NCI-H1092 (cell line): ENCODE measurements around the gene L3MBTL4.
"Not testable (repeated sequence)": the region's sequence is repeated elsewhere in the genome, so short reads cannot be mapped to it uniquely, and the experiment has no call there.

ENCODE experiments used
- DNase-seq: peaks from one replicate; lab custom pipeline; 2025; lab: John Stamatoyannopoulos, UW

Gene L3MBTL4

DNA sequence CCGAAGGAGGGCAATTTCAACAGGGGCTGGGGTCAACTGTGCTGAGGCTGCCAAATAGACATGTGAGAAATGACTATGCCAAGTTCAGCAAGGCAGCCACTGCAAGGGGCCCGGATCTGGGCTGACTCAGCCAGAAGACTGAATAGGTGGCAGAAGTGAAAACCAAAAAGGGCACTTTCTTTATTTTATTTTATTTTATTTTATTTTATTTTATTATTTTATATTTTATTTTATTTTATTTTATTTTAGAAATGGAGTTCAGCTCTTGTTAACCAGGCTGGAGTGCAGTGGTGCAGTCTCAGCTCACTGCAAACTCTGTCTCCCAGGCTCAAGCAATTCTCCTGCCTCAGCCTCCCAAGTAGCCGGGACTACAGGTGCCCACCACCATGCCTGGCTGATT, 228.9 kb downstream of the L3MBTL4 start:
- DNase-seq, result not testable (repeated sequence)

DNA sequence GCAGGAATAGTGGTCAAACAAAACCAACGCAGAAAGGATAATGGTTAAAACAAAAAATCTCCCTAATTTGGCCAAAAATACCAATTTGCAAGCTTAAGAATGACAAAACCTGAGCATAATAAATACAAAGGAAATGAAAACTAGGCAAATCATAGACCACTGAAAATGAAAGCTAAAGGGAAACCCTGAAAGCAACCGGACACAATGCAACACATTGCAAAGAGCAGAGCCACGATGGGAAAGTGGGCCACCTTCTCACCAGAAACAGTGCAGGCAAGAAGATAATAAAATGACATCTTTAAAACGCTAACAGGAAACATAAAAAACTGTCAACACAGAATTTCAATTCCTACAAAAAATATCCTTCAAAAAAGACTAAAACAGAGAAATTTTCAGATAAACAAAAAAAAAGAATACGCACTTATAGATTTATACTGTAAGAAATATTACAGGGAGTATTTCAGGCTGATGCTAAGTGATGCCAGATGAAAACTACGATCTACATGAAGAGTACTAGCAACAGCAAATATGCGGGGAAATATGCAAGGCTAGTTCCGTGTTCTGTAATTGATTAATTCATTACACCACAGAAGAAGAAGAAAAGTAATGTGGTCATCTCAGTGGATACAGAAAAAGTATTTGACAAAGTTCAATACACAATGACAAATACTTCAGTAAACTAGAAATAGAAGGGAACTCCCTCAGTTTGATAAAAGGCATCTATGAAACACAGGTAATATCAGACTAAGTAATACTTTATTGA, 239.5 kb downstream of the L3MBTL4 start:
- DNase-seq, result no peak

DNA sequence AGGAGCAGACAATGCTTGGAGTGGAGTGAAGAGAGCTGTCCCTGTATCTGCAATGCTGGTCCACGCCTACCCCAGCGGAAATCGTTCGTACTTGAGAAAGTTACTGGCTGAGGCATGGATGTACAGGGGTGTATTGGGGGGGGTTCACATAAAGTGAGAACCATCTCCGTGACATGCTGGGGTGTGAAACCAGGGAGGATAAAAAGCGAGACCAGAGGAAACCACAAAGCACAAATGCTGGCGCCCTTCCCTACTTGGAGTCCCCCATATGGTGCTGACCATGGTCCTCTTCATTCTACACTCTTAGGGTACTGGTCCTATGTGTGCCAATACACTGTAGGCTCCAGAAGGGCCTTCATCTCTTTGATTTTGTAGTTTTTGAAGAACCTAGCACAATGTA, 244.1 kb downstream of the L3MBTL4 start:
- DNase-seq, result no peak

DNA sequence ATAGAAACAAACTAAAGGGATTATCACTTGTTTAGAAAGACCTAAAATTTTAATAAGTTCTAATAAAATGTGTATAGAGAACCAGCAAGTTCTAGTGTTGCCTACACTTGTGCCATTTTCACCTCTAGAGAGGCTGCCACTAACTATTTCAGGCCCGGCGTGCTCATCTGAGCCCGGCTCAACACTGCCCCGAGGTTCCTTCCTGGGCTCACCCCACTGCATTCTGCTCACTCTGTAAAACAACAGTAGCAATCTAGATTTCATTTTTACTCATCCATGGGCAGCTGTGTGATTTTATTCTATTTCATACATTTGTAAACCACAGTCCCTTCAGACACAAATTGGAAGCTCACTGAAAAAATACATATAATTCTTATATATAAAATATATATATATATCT, 253.2 kb downstream of the L3MBTL4 start:
- DNase-seq, result no peak

DNA sequence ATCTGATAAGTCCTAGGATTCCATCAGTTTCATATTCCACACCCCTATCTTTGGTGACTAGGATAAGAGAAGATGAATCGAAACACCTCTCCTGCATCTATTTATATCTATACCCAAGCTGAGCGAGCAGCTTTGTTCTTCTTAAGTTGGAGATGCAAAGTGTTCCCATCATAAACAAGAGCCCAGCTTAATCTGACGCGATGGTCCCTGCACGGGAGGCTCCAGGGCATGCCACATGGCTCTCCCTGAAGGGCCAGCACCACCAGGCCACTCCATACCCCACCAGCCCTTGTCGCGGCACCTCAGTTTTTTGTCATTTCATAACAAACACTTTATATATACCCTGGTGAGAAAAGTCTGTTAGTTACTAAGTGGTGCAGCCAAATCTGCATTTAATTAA, 255.3 kb downstream of the L3MBTL4 start:
- no peak for DNase-seq

DNA sequence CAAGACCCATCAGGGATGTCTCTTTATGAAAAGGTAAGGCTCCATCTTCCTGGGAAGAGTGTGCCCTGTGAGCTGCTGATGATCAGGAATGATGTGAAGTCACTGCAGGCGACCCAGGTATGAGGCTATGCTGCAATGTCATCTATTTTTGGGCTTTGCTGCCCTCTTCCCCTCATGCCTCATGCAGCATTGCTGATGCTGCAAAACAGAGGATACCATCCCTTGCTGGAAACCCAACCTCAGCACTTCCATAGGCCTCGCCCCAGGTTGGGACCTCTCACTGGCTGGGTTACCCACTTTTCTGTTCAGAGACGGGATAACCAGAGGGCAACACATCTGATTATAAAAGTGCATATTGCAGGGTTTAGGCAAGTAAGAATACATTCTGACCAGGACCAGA, 255.8 kb downstream of the L3MBTL4 start:
- DNase-seq, result no peak

DNA sequence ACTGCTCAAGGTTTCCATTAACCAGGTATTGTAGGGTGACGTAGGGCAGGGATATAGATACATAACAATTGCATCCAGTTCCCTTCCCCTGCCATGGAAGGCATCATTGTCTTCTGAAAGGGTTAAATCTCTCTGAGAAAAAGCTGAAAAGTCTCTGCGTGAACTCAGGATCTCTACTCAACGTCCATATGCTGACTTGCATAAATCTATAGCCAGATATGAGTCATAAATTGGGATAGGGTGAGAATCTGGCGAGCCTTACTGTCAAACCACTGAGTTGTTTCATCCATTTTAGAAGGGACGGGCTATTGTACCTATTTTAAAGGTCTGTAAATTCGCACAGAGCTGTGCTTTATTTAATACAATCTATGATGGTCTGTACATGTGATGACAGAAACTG, 258.3 kb downstream of the L3MBTL4 start:
- no peak for DNase-seq

DNA sequence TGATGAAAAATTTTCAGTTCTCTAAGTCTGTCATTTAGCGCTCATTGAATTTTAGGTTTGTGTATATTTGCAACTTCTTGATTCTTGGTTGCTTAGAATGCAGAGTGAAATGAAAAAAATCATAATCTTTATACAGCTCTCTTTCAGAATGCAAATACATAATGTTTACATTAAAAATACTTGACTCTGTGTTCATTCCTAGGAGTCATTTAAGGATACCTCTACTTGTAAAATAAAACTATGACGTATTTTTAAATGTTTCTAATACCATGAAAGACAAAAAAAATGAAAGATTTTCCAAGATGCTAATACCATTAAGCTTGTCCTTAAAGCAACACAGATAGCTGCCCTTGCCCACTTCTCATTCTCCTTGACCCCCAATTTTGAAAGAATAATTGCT, 259.0 kb downstream of the L3MBTL4 start:
- no peak for DNase-seq

DNA sequence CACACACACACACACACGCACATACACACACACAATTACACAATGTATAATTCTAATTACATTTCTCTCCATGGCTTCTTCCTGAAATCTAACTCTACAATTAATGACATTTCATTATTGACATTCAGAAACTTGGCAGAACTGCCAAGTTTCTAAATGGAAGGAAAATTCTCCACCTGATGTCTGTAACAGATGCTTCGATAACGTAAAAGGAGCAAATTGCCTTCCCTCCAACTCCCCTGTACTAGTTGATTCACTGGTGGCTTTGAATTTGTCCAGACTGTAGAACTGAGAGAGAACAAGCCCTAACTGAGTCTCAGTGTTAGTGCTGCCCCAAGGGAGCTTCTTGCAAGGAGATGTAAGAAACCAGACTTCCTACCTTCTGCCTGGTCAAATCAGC, 264.3 kb downstream of the L3MBTL4 start:
- no peak for DNase-seq

DNA sequence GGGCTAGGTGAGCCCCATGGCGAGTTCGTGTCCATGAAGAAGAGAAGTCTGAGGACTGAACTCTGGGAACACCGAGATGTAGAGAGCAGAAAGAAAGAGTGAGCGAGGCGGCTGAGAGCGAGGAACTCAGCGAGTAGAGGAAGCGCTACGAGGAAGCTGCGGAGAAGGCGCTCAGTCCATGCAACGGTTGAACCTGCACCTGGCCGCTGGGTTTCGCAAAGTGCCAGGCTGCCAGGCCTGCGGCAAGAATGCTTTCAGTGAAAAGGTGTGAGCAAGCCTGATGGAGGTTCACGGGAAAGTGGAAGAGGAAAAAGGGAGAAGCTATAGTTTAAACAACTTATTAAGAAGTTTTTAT, 268.4 kb downstream of the L3MBTL4 start:
- DNase-seq, result no peak

DNA sequence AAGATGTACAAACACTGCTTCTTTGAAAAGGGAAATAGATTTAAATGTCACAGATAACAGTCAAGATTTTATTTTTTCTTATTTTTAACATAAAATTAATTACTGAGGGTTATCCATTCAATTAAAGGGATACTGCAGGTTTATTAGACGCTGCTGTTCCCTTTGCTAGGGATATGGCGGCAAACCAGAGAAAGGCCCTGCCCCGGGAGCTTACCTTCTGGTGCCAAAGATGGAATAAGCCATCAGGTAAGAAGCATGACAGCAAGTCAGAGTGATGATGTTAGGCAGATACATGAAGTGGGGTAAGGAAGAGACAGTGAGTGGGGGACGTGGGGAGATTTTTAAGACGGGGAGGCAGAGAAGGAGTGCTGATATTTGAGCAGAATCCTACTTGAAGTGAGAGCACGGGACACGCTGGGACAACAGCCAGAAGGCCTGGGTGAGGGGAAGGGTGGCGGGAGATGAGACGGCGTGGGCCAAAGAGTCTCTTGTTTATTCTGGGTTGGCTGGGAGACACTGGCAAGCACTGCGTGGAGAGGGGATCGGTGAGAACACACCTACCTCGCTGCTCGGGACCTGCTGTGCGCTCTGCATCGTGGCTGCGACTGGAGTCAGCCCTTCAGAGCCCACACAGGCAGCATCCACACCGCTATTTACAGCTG, 268.9 kb downstream of the L3MBTL4 start:
- DNase-seq, result no peak

DNA sequence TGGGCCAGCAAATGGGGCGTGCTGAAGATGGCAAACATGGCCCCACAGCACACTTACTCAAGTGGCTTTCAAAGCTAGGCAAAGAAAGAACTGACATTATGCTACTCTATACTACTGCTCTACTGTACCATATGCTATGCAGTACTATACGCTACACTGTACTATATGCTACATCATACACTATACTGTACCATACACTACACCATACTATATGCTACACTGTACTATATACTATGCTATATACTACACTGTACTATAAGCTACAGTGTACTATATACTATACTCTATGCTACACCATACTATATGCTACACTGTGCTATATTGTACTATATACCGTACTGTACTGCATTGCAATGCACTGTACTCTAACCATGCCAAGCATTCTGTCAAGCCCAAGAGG, 275.7 kb downstream of the L3MBTL4 start:
- DNase-seq, result no peak

DNA sequence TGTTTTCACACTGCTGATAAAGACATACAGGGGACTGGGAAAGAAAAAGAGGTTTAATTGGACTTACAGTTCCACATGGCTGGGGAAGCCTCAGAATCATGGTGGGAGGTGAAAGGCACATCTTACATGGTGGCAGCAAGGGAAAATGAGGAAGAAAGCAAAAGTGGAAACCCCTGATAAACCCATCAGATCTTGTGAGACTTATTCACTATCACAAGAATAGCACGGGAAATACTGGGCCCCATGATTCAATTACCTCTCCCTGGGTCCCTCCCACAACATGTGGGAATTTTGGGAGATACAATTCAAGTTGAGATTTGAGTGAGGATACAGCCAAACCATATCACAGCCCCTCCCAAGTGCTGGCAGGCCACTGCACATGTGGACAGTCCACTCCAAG, 278.8 kb downstream of the L3MBTL4 start:
- DNase-seq, result not testable (repeated sequence)

DNA sequence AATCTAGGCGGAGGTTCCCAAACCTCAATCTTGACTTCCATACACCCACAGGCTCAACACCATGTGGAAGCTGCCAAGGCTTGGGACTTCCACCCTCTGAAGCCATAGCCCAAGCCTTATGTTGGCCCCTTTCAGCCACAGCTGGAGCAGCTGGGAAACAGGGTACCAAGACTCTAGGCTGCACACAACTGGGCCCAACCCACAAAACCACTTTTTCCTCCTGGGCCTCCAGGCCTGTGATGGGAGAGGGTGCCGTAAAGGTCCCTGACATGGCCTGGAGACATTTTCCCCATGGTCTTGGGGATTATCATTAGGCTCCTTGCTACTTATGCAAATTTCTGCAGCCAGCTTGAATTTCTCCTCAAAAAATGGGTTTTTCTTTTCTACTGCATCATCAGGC, 279.7 kb downstream of the L3MBTL4 start:
- DNase-seq, result not testable (repeated sequence)

DNA sequence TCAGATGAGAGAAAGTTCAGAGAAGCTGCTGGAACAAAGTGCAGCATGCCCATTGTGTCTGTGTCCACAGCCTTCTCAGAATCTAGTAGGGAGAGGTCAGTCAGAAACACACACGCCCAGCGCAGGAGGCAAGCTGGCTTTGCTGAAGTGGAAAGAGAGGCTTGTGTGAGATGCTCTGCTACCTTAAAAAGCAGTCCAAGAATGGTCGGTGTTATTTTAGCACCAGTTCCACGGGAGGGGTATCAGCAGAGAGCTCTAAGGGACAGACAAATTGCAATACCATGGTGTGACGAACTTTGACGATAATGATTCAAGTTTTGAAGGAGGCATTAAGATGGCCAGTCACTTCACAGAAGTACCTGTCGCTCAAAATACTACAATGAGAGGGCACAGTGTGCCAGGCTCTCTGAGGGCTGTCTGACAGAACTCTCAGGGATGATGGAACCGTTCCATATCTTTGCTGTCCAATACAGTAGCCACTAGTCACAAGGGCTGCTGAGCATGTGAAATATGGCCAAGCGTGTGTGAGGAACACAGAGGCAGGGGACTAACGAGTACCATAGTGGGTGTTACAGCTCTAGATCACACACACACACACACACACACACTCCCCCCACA, 281.9 kb downstream of the L3MBTL4 start:
- DNase-seq, result no peak

DNA sequence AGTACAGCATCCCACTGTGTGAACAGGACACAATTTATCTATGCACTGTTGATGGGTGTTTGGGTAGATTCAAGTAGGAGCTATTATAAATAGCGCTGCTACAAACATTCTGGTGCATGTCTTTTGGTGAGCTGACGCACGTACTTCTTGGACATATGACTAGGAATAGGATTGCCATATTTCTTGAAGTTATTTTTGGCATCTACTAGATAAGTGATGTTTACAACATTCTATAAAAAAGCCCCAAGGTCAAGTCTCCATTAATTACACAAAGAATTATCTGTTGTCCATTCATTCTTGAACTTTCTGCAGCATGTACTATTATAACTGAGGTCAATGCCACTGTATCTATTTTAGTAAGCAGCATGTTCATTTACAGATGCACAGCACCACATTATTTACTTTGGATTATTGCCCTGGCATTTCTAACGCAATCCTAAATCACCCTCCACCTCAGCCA, 293.9 kb downstream of the L3MBTL4 start:
- DNase-seq, result no peak

DNA sequence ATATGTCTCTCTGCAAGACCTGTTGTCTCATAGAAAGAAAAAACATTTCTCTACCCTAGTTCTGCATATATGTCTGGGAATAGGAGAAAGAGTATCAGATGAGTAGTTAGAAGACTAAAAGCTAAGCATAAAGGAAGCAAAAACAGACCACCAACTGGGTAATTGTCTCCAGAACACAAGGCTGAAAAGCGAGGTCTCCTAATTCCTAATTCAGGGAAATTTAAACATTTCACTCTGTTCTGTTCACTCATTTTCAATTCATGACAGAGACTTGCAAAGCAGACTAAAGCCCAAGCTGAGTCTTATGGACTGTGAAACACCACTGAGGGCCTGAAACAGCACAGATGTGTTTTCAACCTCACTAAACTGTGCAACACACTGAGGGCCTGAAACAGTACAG, 294.9 kb downstream of the L3MBTL4 start:
- DNase-seq, result no peak

DNA sequence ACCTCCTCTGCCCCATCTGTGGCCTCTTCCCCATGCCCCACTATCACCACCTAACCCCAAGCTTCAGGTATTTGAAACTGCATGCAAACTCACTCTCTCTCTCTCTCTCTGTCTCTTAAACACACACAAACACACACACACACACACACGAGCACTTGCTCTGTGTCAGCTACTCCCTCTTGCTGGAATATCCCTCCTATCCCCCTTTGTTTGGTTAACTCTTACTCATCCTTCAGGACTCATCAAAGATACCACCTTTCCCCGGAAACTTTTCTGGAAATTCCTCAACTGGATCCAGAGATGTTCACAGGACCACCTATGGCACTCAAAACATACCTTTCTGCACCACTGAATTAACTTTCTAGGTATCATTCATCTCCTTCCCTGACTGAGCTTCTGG, 296.6 kb downstream of the L3MBTL4 start:
- DNase-seq, result no peak

DNA sequence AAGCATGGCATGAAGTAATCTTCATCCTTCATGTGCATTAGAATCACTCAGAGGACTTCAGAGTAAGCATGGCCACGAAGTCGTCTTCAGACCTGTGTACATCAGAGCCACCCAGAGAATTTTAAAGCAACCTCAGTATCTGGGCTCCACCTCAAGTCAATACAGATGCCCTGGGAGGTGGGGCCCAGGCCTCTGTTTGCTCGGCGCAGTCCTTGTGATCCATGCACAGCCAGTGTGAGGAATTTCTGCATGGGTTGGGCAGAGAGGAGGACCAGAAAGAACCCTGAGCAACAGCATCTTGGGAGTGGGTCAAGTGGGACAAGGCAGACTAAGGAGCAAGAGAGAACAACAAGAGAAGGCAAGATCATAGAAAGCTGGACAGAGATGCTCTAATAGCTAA, 299.0 kb downstream of the L3MBTL4 start:
- no peak for DNase-seq

DNA sequence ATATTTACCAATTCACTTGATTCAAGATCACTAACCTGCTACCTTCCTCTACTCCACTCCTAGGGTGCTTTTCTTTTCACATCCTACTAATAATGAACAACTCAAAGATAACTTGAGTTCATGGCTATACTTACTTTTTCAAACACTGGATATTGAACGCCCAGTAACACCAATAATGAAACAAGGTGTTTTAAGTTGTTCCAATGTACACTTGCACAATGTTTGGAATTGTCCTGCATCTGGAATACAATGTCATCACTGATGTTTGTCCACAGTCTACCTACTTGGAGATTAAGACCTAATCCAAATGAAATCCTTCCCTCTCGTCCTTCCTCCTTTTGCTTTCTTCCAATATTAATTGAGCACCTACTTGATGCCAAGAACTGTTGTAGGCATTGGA, 301.1 kb downstream of the L3MBTL4 start:
- DNase-seq, result no peak

DNA sequence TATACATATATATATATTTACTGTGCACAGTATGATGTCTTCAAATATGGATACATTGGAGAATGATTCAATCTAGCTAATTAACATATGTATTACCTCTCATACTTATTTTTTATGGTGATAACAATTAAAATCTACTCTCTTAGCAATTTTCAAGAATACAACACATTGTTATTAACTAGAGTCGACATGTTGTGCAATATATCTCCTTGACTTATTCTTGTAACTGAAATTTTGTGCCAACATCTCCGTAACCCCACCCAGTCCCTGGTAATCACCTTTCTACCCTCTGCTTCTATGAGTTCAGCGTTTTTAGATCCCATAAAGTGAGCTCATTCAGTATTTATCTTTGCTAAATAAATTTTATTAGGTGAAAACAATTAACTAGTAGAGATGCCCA, 303.0 kb downstream of the L3MBTL4 start:
- no peak for DNase-seq

DNA sequence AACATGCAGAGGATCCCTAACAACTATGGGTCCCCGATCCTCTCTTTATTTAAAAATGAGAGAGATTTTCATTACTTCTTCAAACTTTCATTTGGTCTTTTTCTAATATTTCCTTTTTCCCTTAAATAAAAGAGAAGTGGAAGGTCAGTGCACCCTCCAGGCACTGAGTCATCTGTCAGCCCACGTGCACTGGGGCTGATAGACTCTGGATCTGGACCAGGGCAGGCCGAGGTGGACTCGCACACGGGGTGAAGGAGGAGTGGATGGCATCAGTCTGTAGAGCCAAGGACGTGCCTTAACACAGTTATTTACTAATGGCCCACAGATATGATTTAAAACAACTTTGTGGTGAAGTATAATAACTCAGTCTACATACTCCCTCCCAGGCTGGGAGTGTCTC, 305.0 kb downstream of the L3MBTL4 start:
- DNase-seq, result no peak

DNA sequence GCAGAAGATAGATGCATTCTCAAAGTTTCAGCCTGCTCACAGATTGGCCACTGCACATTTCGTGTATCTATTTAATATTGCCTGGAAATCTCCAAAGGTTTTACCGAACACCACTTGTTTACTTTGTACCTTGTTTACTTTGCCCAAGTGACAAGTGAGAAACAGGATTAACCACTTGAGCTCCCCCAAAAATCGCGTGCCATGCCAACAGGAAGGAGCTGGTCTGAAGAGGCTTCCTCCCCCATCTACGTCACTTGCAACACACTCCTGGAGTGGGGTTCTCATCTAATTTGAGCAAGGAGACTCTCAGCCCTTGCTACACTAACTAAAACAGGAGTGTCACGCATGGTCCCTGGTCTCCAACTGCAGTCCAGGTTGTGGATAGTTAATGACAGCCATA, 306.9 kb downstream of the L3MBTL4 start:
- no peak for DNase-seq
